Measurements from ENCODE around the gene OSTC. TPM values are rescaled to one million over a fixed set of nuclear protein-coding genes. Genes with fewer than 3 reads are reported as not detected.

Gene OSTC
- total and polyA plus RNA-seq, 9 of the 15 experiments (the other 6 are each of a cell fraction or from before 2014, with no cell fraction given): 112 to 966 (median 235) TPM

GRCh38 chr4:108644237-108644636 is 6.2 kb upstream of the OSTC start:
- H4K20me1 ChIP-seq (replicated peaks; ENCODE audit: control insufficient read depth, insufficient read depth, low read length): no peaks in the 10 kb centered on the region
- no peak overlapping the region for H3K4me3 ChIP-seq
- H2AFZ ChIP-seq (ENCODE audit: low read depth, low read length): no peak overlapping the region
- H3K27ac ChIP-seq (ENCODE audit: extremely low read depth, low read depth, low read length): no peak overlapping the region
- H3K4me1 ChIP-seq (replicated peaks in 1 of 2; ENCODE audit: control insufficient read depth in 2 of 2, insufficient read depth in 2 of 2, low read length in 2 of 2): peaks cover 0 to 2% of the 10 kb centered on the region in 2 experiments; a peak in 1 of 5 replicates
- in situ Hi-C loops (cut with MboI): no loop called here
- POLR2A ChIA-PET: interaction anchor here (0.7 kb wide), 1 partner anchor 95 kb away, joined by 4 read pairs; no protein-coding TSS in a partner anchor
- DNase-seq (ENCODE audit: extremely low read depth in 1 of 4, low spot score in 3 of 4): no peak
- BruUV-seq (replicated peaks): no TSS peak
- CTCF ChIA-PET (ENCODE audit: low intra/inter-chr PET ratio): no interaction called here
- WGBS (ENCODE audit: insufficient coverage, low coverage, missing lambda C conversion rate): 68% methylated on average over 1 of the region's 1 CpG
- no peak for ATAC-seq
- TF ChIP-seq ZNF140 (CRISPR knock-in tag; IDR thresholded peaks at IDR 0.05): no peak
- TF ChIP-seq TEAD2 (tag; IDR thresholded peaks at IDR 0.05): no peak
- TF ChIP-seq PKNOX1 (IDR thresholded peaks at IDR 0.05): no peak
- TF ChIP-seq HMG20A (CRISPR knock-in tag; conservative IDR thresholded peaks at IDR 0.05): no peak
- no peak overlapping the region for H3K9ac ChIP-seq (ENCODE audit: insufficient read depth in 1 of 2, low read depth in 2 of 2, low read length in 2 of 2)
- H3K36me3 ChIP-seq (ENCODE audit: control insufficient read depth, insufficient read depth, low read length): 0 out of 3 replicates have a peak, but pooled peaks cover 2% of the 10 kb centered on the region
- no peaks in the 10 kb centered on the region for H3K9me3 ChIP-seq (replicated peaks; ENCODE audit: control insufficient read depth, insufficient read depth, low read depth, low read length)
- H3K79me2 ChIP-seq (ENCODE audit: control insufficient read depth, insufficient read depth, low read length): no peaks in the 10 kb centered on the region
- no peaks in the 10 kb centered on the region for H3K27me3 ChIP-seq (ENCODE audit: control insufficient read depth in 2 of 2, insufficient read depth in 2 of 2, low read length in 2 of 2)
- intact Hi-C loops (cut with micrococcal nuclease): no loop called here
- no peaks in the 10 kb centered on the region for H3K9me1 ChIP-seq (ENCODE audit: control insufficient read depth, insufficient read depth, low read length)
- FAIRE-seq: no peak
- H3K4me2 ChIP-seq (ENCODE audit: insufficient read depth, low read length): no peak overlapping the region

- in situ Hi-C loops (cut with MboI) (no loop called here), intact Hi-C loops (cut with micrococcal nuclease) (no loop called here)
- H3K9me1 ChIP-seq (ENCODE audit: control insufficient read depth, insufficient read depth, low read length): no peaks in the 10 kb centered on the region
- ChIA-PET CTCF (ENCODE audit: low intra/inter-chr PET ratio) (no interaction called here), POLR2A (interaction anchor here (0.7 kb wide), 1 partner anchor 95 kb away, joined by 3 read pairs; no protein-coding TSS in a partner anchor)
- peaks cover 0 to 3% of the 10 kb centered on the region in 2 experiments; a peak in 1 of 5 replicates for H3K4me1 ChIP-seq (replicated peaks in 1 of 2; ENCODE audit: control insufficient read depth in 2 of 2, insufficient read depth in 2 of 2, low read length in 2 of 2)
- H3K79me2 ChIP-seq (ENCODE audit: control insufficient read depth, insufficient read depth, low read length): peaks cover 15% of the 10 kb centered on the region
- no TSS peak for BruUV-seq (replicated peaks)
- no peak overlapping the region for H2AFZ ChIP-seq (ENCODE audit: low read depth, low read length)
- no peaks in the 10 kb centered on the region for H4K20me1 ChIP-seq (replicated peaks; ENCODE audit: control insufficient read depth, insufficient read depth, low read length)
- H3K27ac ChIP-seq (ENCODE audit: extremely low read depth, low read depth, low read length): no peak overlapping the region
- H3K9me3 ChIP-seq (replicated peaks; ENCODE audit: control insufficient read depth, insufficient read depth, low read depth, low read length): no peaks in the 10 kb centered on the region
- no peak overlapping the region for H3K9ac ChIP-seq (ENCODE audit: insufficient read depth in 1 of 2, low read depth in 2 of 2, low read length in 2 of 2)
- no peak overlapping the region for H3K4me2 ChIP-seq (ENCODE audit: insufficient read depth, low read length)
- ATAC-seq (no peak), DNase-seq (ENCODE audit: extremely low read depth in 1 of 4, low spot score in 3 of 4) (no peak), FAIRE-seq (no peak)
- H3K36me3 ChIP-seq (ENCODE audit: control insufficient read depth, insufficient read depth, low read length): no peaks in the 10 kb centered on the region
- no peaks in the 10 kb centered on the region for H3K27me3 ChIP-seq (ENCODE audit: control insufficient read depth in 2 of 2, insufficient read depth in 2 of 2, low read length in 2 of 2)
- 59% methylated on average over 3 of the region's 3 CpGs for WGBS (ENCODE audit: insufficient coverage, low coverage, missing lambda C conversion rate)
- H3K4me3 ChIP-seq: no peak overlapping the region
- TF ChIP-seq STAG1 (CRISPR knock-in tag; IDR thresholded peaks at IDR 0.05; ENCODE audit: borderline replicate concordance): no peak
- TF ChIP-seq ATF7 (IDR thresholded peaks at IDR 0.05): no peak
These were observed 3.7 kb upstream of the OSTC start for GRCh38 chr4:108646706-108647105.
